CD4-positive, alpha-beta T cell treated with Interferon gamma for 1 hour (primary cell): ENCODE measurements around the gene WNK2.
A peak's percentile ranks its signal among the peaks of the same experiment; 100 is the strongest.

Experiments used
- DNase-seq: peaks from one replicate; pipeline ENCODE4 v3.0.0-alpha.2; 2020

Gene WNK2

GRCh38 chr9:93268551-93269314 lies 84.8 kb downstream of the WNK2 start:
- DNase-seq, result peak; percentile 56

GRCh38 chr9:93270976-93271375 lies 87.0 kb downstream of the WNK2 start:
- no peak for DNase-seq

GRCh38 chr9:93276973-93277372 lies 93.0 kb downstream of the WNK2 start:
- DNase-seq, result no peak

- DNase-seq, result no peak
Observed at GRCh38 chr9:93278144-93278543, 94.2 kb downstream of the WNK2 start.

- no peak for DNase-seq
Observed at GRCh38 chr9:93280661-93281259, 96.8 kb downstream of the WNK2 start.

- no peak for DNase-seq
Observed at GRCh38 chr9:93286252-93287188, 102.6 kb downstream of the WNK2 start.

- no peak for DNase-seq
Observed at GRCh38 chr9:93287189-93287552, 103.2 kb downstream of the WNK2 start.

GRCh38 chr9:93287593-93287992 lies 103.7 kb downstream of the WNK2 start:
- DNase-seq, result no peak

- DNase-seq, result no peak
Observed at GRCh38 chr9:93288341-93288740, 104.4 kb downstream of the WNK2 start.

GRCh38 chr9:93288891-93289883 lies 105.2 kb downstream of the WNK2 start:
- no peak for DNase-seq

GRCh38 chr9:93290495-93291434 lies 106.8 kb downstream of the WNK2 start:
- no peak for DNase-seq

GRCh38 chr9:93291536-93292287 lies 107.8 kb downstream of the WNK2 start:
- no peak for DNase-seq

- no peak for DNase-seq
Observed at GRCh38 chr9:93292288-93292615, 108.3 kb downstream of the WNK2 start.

GRCh38 chr9:93292664-93293328 lies 108.9 kb downstream of the WNK2 start:
- no peak for DNase-seq

- DNase-seq, result no peak
Observed at GRCh38 chr9:93294011-93294410, 110.1 kb downstream of the WNK2 start.

GRCh38 chr9:93295031-93295430 lies 111.1 kb downstream of the WNK2 start:
- no peak for DNase-seq

GRCh38 chr9:93295456-93296076 lies 111.6 kb downstream of the WNK2 start:
- DNase-seq, result no peak

- DNase-seq, result no peak
Observed at GRCh38 chr9:93296889-93297480, 113.0 kb downstream of the WNK2 start.
